H1 (cell line): Measurements from ENCODE around the gene PMM2. TPM values are rescaled to one million over a fixed set of nuclear protein-coding genes. Genes with fewer than 3 reads are reported as not detected.

Experiments used
- CTCF ChIA-PET: fragments of 300-600 bp; sonication (Branson Sonifier 250); formaldehyde crosslinking; loops from one replicate; lab custom pipeline; 2021; ENCODE audit not compliant: partially characterized antibody; lab: Charles Lee
- POLR2A ChIA-PET: fragments of 300-600 bp; sonication (Branson Sonifier 250); formaldehyde crosslinking; loops from one replicate; lab custom pipeline; 2021; ENCODE audit warnings: inconsistent platforms; ENCODE audit not compliant: partially characterized antibody; lab: Charles Lee
- DNase-seq, 2 experiments: peaks; one replicate each; pipeline versions ENCODE4 v3.0.0 to v3.0.0-alpha.2; 2010 to 2022; ENCODE audit warnings: low spot score in 2 of 2, low read depth in 1 of 2, mixed read lengths in 1 of 2
- FAIRE-seq: peaks from 2 replicates; lab custom pipeline; 2011; peaks lifted over from hg19 to GRCh38; lab: Jason Lieb, UNC
- H2AFZ ChIP-seq: 2 replicates; pipeline ENCODE4 v1.8.1; 2012; ENCODE audit warnings: low read length, inconsistent platforms
- H2AK5ac ChIP-seq: 2 replicates; pipeline ENCODE4 v1.6.1; 2013; ENCODE audit warnings: low read depth, low read length
- H2BK120ac ChIP-seq: replicated peaks from 2 replicates; pipeline ENCODE3; 2013; ENCODE audit warnings: low read depth, low read length, inconsistent platforms
- H2BK12ac ChIP-seq: 2 replicates; pipeline ENCODE4 v1.6.1; 2013; ENCODE audit warnings: low read depth, low read length
- H2BK15ac ChIP-seq: 2 replicates; pipeline ENCODE4 v1.6.1; 2013; ENCODE audit warnings: low read length
- H2BK20ac ChIP-seq: 2 replicates; pipeline ENCODE4 v1.6.1; 2013; ENCODE audit warnings: low read length
- H2BK5ac ChIP-seq: 2 replicates; pipeline ENCODE4 v1.6.1; 2013; ENCODE audit warnings: low read depth, low read length
- H3K14ac ChIP-seq: 2 replicates; pipeline ENCODE4 v1.6.1; 2013; ENCODE audit warnings: inconsistent platforms; ENCODE audit not compliant: insufficient read length
- H3K18ac ChIP-seq: 2 replicates; pipeline ENCODE4 v1.6.1; 2013; ENCODE audit warnings: low read length; ENCODE audit errors: extremely low read depth
- H3K23ac ChIP-seq: 2 replicates; pipeline ENCODE4 v1.6.1; 2013; ENCODE audit warnings: inconsistent platforms; ENCODE audit not compliant: insufficient read length
- H3K23me2 ChIP-seq: 2 replicates; pipeline ENCODE4 v1.6.1; 2013; ENCODE audit warnings: low read depth, low read length
- H3K27ac ChIP-seq: 2 replicates; pipeline ENCODE4 v1.6.1; 2011; ENCODE audit warnings: low read depth, low read length, inconsistent platforms
- H3K27me3 ChIP-seq, 4 experiments: replicated peaks in 1 of 4; 1 replicate in 1 of 4; 2 replicates in 3 of 4; pipeline versions ENCODE4 v1.6.1 to v1.8.1; 2011 to 2013; ENCODE audit warnings: low read length in 3 of 4, mild to moderate bottlenecking in 3 of 4, inconsistent platforms in 2 of 4, mixed read lengths in 2 of 4, moderate library complexity in 1 of 4; ENCODE audit not compliant: control insufficient read depth in 3 of 4, insufficient read depth in 3 of 4; ENCODE audit errors: extremely low read depth in 1 of 4
- H3K36me3 ChIP-seq, 4 experiments: 2 replicates each; pipeline versions ENCODE4 v1.6.1 to v1.8.1; 2011 to 2013; ENCODE audit warnings: mild to moderate bottlenecking in 4 of 4, low read length in 3 of 4, moderate library complexity in 2 of 4, control low read depth in 1 of 4, inconsistent platforms in 1 of 4; ENCODE audit not compliant: insufficient read depth in 4 of 4, control insufficient read depth in 2 of 4
- H3K4ac ChIP-seq: replicated peaks from 2 replicates; pipeline ENCODE3; 2013; ENCODE audit warnings: low read length, low read depth, mixed read lengths, inconsistent platforms; ENCODE audit not compliant: insufficient read length
- H3K4me1 ChIP-seq, 4 experiments: replicated peaks in 1 of 4; 1 replicate in 1 of 4; 2 replicates in 3 of 4; pipeline versions ENCODE4 v1.6.1 to v1.8.1; 2011 to 2013; ENCODE audit warnings: low read length in 3 of 4, inconsistent platforms in 2 of 4, mixed read lengths in 1 of 4; ENCODE audit not compliant: insufficient read depth in 4 of 4, control insufficient read depth in 3 of 4
- H3K4me2 ChIP-seq, 2 experiments: 2 replicates each; pipeline versions ENCODE4 v1.6.1 to v1.8.1; 2011 to 2013; ENCODE audit warnings: low read depth in 2 of 2, low read length in 2 of 2, control low read depth in 1 of 2, inconsistent platforms in 1 of 2, mild to moderate bottlenecking in 1 of 2; ENCODE audit not compliant: insufficient read depth in 1 of 2
- H3K4me3 ChIP-seq, 4 experiments: fragments of 200-600, 300-600 bp in 1 of 4; sonication (generic), shearing (Covaris generic), sonication (Bioruptor Twin) in 1 of 4; 2 replicates each; pipeline versions ENCODE4 v1.5.1 to v1.8.1; 2011 to 2016; ENCODE audit warnings: low read length in 4 of 4, low read depth in 3 of 4, control low read depth in 2 of 4, inconsistent platforms in 2 of 4, mild to moderate bottlenecking in 2 of 4, mixed read lengths in 1 of 4, moderate library complexity in 1 of 4; ENCODE audit not compliant: insufficient read depth in 2 of 4; ENCODE audit errors: extremely low read depth in 1 of 4
- H3K56ac ChIP-seq: replicated peaks from 2 replicates; pipeline ENCODE3; 2013; ENCODE audit warnings: low read depth, mild to moderate bottlenecking, mixed read lengths, low read length, inconsistent platforms; ENCODE audit not compliant: insufficient read length
- H3K79me1 ChIP-seq: 2 replicates; pipeline ENCODE4 v1.6.1; 2013; ENCODE audit warnings: low read depth, low read length, control low read depth
- H3K79me2 ChIP-seq, 2 experiments: 2 replicates each; pipeline versions ENCODE4 v1.6.1 to v1.8.1; 2012 to 2013; ENCODE audit warnings: low read length in 2 of 2, mild to moderate bottlenecking in 2 of 2, inconsistent platforms in 1 of 2; ENCODE audit not compliant: insufficient read depth in 2 of 2, control insufficient read depth in 1 of 2
- H3K9ac ChIP-seq, 4 experiments: replicated peaks in 1 of 4; 1 replicate in 1 of 4; 2 replicates in 3 of 4; pipeline versions ENCODE4 v1.6.1 to v1.8.1; 2011 to 2013; ENCODE audit warnings: low read depth in 3 of 4, low read length in 3 of 4, control low read depth in 2 of 4, mild to moderate bottlenecking in 2 of 4, moderate library complexity in 2 of 4, inconsistent platforms in 1 of 4; ENCODE audit errors: extremely low read depth in 1 of 4
- H3K9me3 ChIP-seq, 2 experiments: 2 replicates each; pipeline versions ENCODE4 v1.6.1 to v1.8.1; 2012 to 2013; ENCODE audit warnings: mild to moderate bottlenecking in 2 of 2, moderate library complexity in 2 of 2, control low read depth in 1 of 2, inconsistent platforms in 1 of 2, low read depth in 1 of 2, low read length in 1 of 2, mixed read lengths in 1 of 2; ENCODE audit not compliant: insufficient read depth in 2 of 2
- H4K20me1 ChIP-seq, 2 experiments: replicated peaks in 1 of 2; 2 replicates each; pipeline versions ENCODE3 to v1.8.1; 2011 to 2013; ENCODE audit warnings: inconsistent platforms in 2 of 2, low read length in 2 of 2, mild to moderate bottlenecking in 1 of 2; ENCODE audit not compliant: insufficient read depth in 2 of 2, control insufficient read depth in 1 of 2
- H4K5ac ChIP-seq: 2 replicates; pipeline ENCODE4 v1.6.1; 2013; ENCODE audit warnings: low read length, low read depth, mixed read lengths, inconsistent platforms; ENCODE audit not compliant: insufficient read length
- H4K8ac ChIP-seq: 2 replicates; pipeline ENCODE4 v1.8.0; 2013; ENCODE audit warnings: mild to moderate bottlenecking, moderate library complexity, low read length, inconsistent platforms; ENCODE audit not compliant: insufficient read depth; ENCODE audit errors: extremely low read depth
- H4K91ac ChIP-seq: replicated peaks from 2 replicates; pipeline ENCODE3; 2013; ENCODE audit warnings: low read length, mixed read lengths, inconsistent platforms; ENCODE audit not compliant: insufficient read length
- E2F6 ChIP-seq: IDR thresholded peaks from 2 replicates; pipeline ENCODE4 v1.6.1; 2012; ENCODE audit warnings: inconsistent platforms
- POLR2A ChIP-seq, 2 experiments: IDR thresholded peaks; 1 replicate in 1 of 2; 2 replicates in 1 of 2; pipeline ENCODE4 v1.6.1; 2011; ENCODE audit warnings: low read depth in 2 of 2, low read length in 2 of 2, mild to moderate bottlenecking in 2 of 2; ENCODE audit errors: control extremely low read depth in 1 of 2
- SIRT6 ChIP-seq: IDR thresholded peaks from one replicate; pipeline ENCODE4 v1.7.1; 2012; ENCODE audit warnings: low read length, inconsistent platforms
- WGBS, 2 experiments: shearing (Covaris generic) in 1 of 2; methylation state at CpG; one replicate each; pipeline versions ENCODE4 v1.1.6 to v1.1.7; 2013 to 2015; ENCODE audit warnings: low lambda C conversion rate in 2 of 2, mixed read lengths in 2 of 2, inconsistent platforms in 1 of 2, low coverage in 1 of 2, missing lambda C conversion rate in 1 of 2; ENCODE audit not compliant: insufficient replicate concordance in 2 of 2, insufficient coverage in 1 of 2, insufficient read length in 1 of 2; ENCODE audit errors: extremely low coverage in 1 of 2, missing lambda C conversion rate in 1 of 2; 5-methylcytosine and 5-hydroxymethylcytosine counted together
- polyA plus RNA-seq, 7 experiments: library from polyadenylated mRNA; depleted of rRNA in 3 of 7; stranded (reverse) in 5 of 7; unstranded in 2 of 7; fragments of >200 nt in 5 of 7; fragments of 200-250 nt in 2 of 7; gene quantifications; 1 replicate in 5 of 7; 2 replicates in 1 of 7; 4 replicates in 1 of 7; pipeline versions ENCODE4 v1.2.1 to v1.2.3, GENCODE V29; 2011 to 2013; ENCODE audit warnings: missing spikeins in 2 of 7, mixed read lengths in 2 of 7
- total RNA-seq: library from RNA; stranded (reverse); fragmentation: NEBNext Ultra II Directional; extraction: Animal tissue kit (Norgen Biotek cat#: 25700); gene quantifications from 2 replicates; pipeline ENCODE4 v1.2.1, GENCODE V29; 2021

The PMM2 gene
- total and polyA plus RNA-seq, 2 of the 8 experiments (the other 6 are each of a cell fraction or from before 2014, with no cell fraction given), result 26.2 to 49.4 TPM

DNA sequence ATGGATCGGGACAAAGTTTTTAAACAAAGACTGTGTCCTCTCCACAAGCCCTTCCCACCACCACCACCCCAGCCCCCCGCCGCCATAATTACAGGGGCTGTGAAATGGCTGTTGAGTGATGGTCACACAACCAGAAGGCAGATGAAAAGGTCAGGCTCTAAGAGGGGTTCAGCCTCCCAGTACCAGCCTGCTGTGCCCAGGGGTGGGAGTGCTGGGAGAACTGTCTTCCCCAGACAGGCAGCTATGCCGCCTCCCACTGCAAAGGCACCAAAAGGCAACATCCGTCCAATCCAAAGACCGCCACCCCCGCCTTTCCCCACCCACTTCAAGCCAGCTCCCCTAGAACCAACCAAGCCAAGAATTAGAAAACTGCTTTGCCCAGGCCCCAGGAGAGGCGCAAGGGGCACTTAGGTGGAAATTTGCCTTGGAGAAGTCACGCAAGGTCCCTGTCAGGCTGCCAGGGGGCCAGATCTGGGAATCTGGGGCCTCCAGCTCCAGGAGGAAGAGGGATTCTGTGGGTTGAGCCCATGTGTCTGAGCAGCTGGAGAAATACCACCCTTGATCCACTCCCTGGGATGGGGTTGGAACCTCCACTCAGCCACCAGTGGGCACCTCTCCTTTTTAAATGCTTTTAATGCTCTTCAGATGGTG lies 56.8 kb downstream of the PMM2 start:
- Histone ChIP-seq H3K56ac (no peak overlapping the region), H4K91ac (no peak overlapping the region), H4K5ac (no peak overlapping the region), H3K79me1 (peaks cover 17% of the 10 kb centered on the region), H3K4me3 (no peak overlapping the region), H3K14ac (no peak overlapping the region), H2BK20ac (no peak overlapping the region), H3K79me2 (peaks cover 0 to 17% of the 10 kb centered on the region in 2 experiments; a peak in 2 of 4 replicates), H2AFZ (no peak overlapping the region), H3K4me1 (peaks cover 0 to 20% (median 6%) of the 10 kb centered on the region in 4 experiments; a peak in 6 of 7 replicates), H3K4me2 (no peak overlapping the region), H3K9ac (no peak overlapping the region), H2BK15ac (no peak overlapping the region), H2BK120ac (no peak overlapping the region), H3K23me2 (no peaks in the 10 kb centered on the region), H3K36me3 (peaks cover 35 to 91% (median 49%) of the 10 kb centered on the region in 4 experiments), H3K27me3 (no peaks in the 10 kb centered on the region), H4K8ac (no peak overlapping the region), H3K27ac (no peak overlapping the region), H2BK12ac (no peak overlapping the region), H3K9me3 (no peaks in the 10 kb centered on the region), H3K4ac (no peak overlapping the region), H2AK5ac (no peak overlapping the region), H3K18ac (no peak overlapping the region), H3K23ac (no peak overlapping the region), H4K20me1 (peaks cover 20 to 27% of the 10 kb centered on the region in 2 experiments), H2BK5ac (no peak overlapping the region)
- POLR2A ChIA-PET, result interaction anchor here (0.9 to 24.4 kb wide), 7 partner anchors 12 to 189 kb away, joined by 3 to 456 read pairs (median 3); partner anchors contain the start of genes CARHSP1 and LITAFD
- TF ChIP-seq E2F6, result no peak
- TF ChIP-seq SIRT6, result no peak
- TF ChIP-seq POLR2A (IDR thresholded peaks at IDR 0.05; ENCODE audit: control extremely low read depth in 1 of 2, low read depth in 2 of 2, low read length in 2 of 2), result peak; percentile 19 to 40; a peak in 1 of 3 replicates
- DNase-seq (no peak), FAIRE-seq (no peak)
- 93% methylated on average over 9 of the region's 9 CpGs; no CpG with 5 or more reads in 1 of the 2 experiments for WGBS, 2 experiments
- CTCF ChIA-PET, result interaction anchor here (0.6 to 8.8 kb wide), 9 partner anchors 13 to 191 kb away, joined by 3 to 90 read pairs (median 3); partner anchors contain the start of gene CARHSP1
